ENCODE data around the gene ATG7.

ATG7 gene

DNA sequence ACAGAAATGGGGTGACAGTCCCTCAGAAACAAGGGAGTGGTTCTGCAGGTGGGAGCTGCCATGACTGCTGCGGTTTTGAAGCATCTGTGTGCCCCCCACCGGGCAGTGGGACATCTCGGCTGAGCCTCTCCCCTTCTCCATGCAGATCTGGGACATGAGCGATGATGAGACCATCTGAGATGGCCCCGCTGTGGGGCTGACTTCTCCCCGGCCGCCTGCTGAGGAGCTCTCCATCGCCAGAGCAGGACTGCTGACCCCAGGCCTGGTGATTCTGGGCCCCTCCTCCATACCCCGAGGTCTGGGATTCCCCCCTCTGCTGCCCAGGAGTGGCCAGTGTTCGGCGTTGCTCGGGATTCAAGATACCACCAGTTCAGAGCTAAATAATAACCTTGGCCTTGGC is 282.5 kb downstream of the ATG7 start:
- H3K9me3 ChIP-seq (ENCODE audit: insufficient read depth, low read length) = no peaks in the 10 kb centered on the region
- H3K4me3 ChIP-seq (ENCODE audit: insufficient read depth, low read length, poor library complexity, severe bottlenecking) = no peak overlapping the region
- H3K27ac ChIP-seq (ENCODE audit: low read depth, low read length) = no peak overlapping the region
- peaks cover 5% of the 10 kb centered on the region; the same call in 1 of the 2 replicates for H3K36me3 ChIP-seq (ENCODE audit: low read length)
- H3K79me2 ChIP-seq (ENCODE audit: insufficient read depth, low read length) = no peaks in the 10 kb centered on the region
- H3K4me2 ChIP-seq (ENCODE audit: low read depth, low read length, poor library complexity, severe bottlenecking) = no peak overlapping the region
- peaks cover 5% of the 10 kb centered on the region; the same call in 1 of the 2 replicates for H3F3A ChIP-seq (ENCODE audit: insufficient read depth)
- H4K20me1 ChIP-seq (ENCODE audit: low read depth, low read length) = no peaks in the 10 kb centered on the region
- H3K9me2 ChIP-seq (replicated peaks; ENCODE audit: insufficient read depth, low read length) = no peaks in the 10 kb centered on the region
- TF ChIP-seq, protein P1, sequence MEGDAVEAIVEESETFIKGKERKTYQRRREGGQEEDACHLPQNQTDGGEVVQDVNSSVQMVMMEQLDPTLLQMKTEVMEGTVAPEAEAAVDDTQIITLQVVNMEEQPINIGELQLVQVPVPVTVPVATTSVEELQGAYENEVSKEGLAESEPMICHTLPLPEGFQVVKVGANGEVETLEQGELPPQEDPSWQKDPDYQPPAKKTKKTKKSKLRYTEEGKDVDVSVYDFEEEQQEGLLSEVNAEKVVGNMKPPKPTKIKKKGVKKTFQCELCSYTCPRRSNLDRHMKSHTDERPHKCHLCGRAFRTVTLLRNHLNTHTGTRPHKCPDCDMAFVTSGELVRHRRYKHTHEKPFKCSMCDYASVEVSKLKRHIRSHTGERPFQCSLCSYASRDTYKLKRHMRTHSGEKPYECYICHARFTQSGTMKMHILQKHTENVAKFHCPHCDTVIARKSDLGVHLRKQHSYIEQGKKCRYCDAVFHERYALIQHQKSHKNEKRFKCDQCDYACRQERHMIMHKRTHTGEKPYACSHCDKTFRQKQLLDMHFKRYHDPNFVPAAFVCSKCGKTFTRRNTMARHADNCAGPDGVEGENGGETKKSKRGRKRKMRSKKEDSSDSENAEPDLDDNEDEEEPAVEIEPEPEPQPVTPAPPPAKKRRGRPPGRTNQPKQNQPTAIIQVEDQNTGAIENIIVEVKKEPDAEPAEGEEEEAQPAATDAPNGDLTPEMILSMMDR (IDR thresholded peaks at IDR 0.05; ENCODE audit: insufficient read depth, low read length, poor library complexity, severe bottlenecking) = no peak
- no peak for TF ChIP-seq EZH2phosphoT487 (conservative IDR thresholded peaks at IDR 0.05; ENCODE audit: low read length)
- H3K27me3 ChIP-seq (ENCODE audit: low read length) = no peaks in the 10 kb centered on the region
- H2AFZ ChIP-seq (ENCODE audit: low read depth, low read length, severe bottlenecking) = no peak overlapping the region
- H3K9ac ChIP-seq (ENCODE audit: low read length) = no peak overlapping the region

DNA sequence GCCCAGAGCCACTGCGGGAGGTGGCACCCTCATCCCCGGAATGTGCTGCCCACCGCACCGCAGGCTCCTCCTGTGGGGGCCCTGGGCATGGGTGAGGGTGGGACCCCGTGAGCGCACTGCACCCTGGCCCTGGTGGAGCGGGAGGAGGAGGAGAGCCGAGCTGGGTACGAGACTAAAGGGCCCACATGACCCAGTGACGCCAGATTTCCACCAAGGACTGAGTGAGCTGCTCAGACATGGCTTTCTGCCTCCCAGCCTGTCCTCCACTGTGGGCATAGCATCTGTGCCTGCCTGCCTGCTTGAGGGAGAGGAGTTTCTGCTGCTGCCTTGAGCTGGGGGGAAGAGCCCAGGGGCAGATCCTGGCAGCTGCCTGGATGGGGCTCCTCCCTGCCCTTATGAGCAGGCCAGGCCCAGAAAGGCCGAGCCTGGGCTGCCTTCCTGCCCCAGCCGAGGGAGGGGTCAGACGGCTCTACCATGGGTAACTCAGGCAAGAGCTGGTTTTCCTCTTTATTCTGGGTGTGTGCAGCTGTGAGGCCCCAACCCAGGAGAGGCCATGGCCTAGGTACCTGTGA is 283.1 kb downstream of the ATG7 start:
- peaks cover 5% of the 10 kb centered on the region; the same call in 1 of the 2 replicates for H3K36me3 ChIP-seq (ENCODE audit: low read length)
- H3K9ac ChIP-seq (ENCODE audit: low read length) = no peak overlapping the region
- no peak overlapping the region for H3K4me3 ChIP-seq (ENCODE audit: insufficient read depth, low read length, poor library complexity, severe bottlenecking)
- no peaks in the 10 kb centered on the region for H3K27me3 ChIP-seq (ENCODE audit: low read length)
- H2AFZ ChIP-seq (ENCODE audit: low read depth, low read length, severe bottlenecking) = no peak overlapping the region
- H3K9me2 ChIP-seq (replicated peaks; ENCODE audit: insufficient read depth, low read length) = no peaks in the 10 kb centered on the region
- TF ChIP-seq, protein P1 (IDR thresholded peaks at IDR 0.05; ENCODE audit: insufficient read depth, low read length, poor library complexity, severe bottlenecking) = no peak
- no peak for TF ChIP-seq EZH2phosphoT487 (conservative IDR thresholded peaks at IDR 0.05; ENCODE audit: low read length)
- H3K4me2 ChIP-seq (ENCODE audit: low read depth, low read length, poor library complexity, severe bottlenecking) = no peak overlapping the region
- peaks cover 2% of the 10 kb centered on the region; the same call in 1 of the 2 replicates for H3K79me2 ChIP-seq (ENCODE audit: insufficient read depth, low read length)
- no peaks in the 10 kb centered on the region for H3K9me3 ChIP-seq (ENCODE audit: insufficient read depth, low read length)
- H4K20me1 ChIP-seq (ENCODE audit: low read depth, low read length) = no peaks in the 10 kb centered on the region
- no peak overlapping the region for H3K27ac ChIP-seq (ENCODE audit: low read depth, low read length)
- no peaks in the 10 kb centered on the region; the same call in 1 of the 2 replicates for H3F3A ChIP-seq (ENCODE audit: insufficient read depth)

DNA sequence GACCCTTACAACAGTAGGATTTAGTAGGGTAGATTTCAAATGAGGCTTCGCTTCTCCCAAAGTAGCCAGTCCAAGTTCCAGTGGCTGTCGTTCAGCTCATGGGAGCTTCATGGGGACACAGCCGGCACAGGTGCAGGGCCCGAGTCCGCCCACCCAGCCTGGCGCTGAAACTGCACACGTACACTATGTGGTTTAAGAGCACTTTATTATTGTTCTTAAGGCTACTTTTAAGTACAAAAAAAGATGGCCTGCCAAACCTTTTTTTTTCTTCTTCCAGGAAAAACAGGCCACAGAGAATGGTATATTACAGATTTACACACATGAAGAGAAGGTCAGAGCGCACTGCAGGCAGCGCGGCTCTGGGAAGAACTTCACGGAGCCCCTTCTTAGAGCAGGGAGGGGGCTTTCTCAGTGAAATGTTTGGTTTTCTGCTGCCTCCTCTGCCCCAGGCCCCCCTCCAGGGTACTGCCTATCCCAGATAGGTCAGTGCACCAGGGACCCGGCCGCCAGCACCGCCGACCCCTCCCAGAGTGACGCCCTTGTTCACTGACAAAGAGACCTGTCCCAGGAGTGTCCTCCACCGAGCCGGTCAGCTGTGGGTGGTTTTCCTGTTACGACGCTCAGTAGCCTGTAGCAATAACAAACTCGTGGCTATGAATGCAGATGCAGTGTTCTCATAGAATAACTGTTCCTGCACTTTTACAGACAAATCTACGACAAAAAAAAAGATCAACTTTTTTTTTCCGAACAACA is 283.9 kb downstream of the ATG7 start:
- no peak for TF ChIP-seq EZH2phosphoT487 (conservative IDR thresholded peaks at IDR 0.05; ENCODE audit: low read length)
- TF ChIP-seq, protein P1 (IDR thresholded peaks at IDR 0.05; ENCODE audit: insufficient read depth, low read length, poor library complexity, severe bottlenecking) = no peak
- no peak overlapping the region for H3K27ac ChIP-seq (ENCODE audit: low read depth, low read length)
- no peaks in the 10 kb centered on the region for H3K27me3 ChIP-seq (ENCODE audit: low read length)
- H3K9me3 ChIP-seq (ENCODE audit: insufficient read depth, low read length) = no peaks in the 10 kb centered on the region
- no peaks in the 10 kb centered on the region for H3K9me2 ChIP-seq (replicated peaks; ENCODE audit: insufficient read depth, low read length)
- H2AFZ ChIP-seq (ENCODE audit: low read depth, low read length, severe bottlenecking) = no peak overlapping the region
- H4K20me1 ChIP-seq (ENCODE audit: low read depth, low read length) = no peaks in the 10 kb centered on the region
- no peak overlapping the region for H3K4me3 ChIP-seq (ENCODE audit: insufficient read depth, low read length, poor library complexity, severe bottlenecking)
- peaks cover 5% of the 10 kb centered on the region; the same call in 1 of the 2 replicates for H3K36me3 ChIP-seq (ENCODE audit: low read length)
- no peak overlapping the region for H3K9ac ChIP-seq (ENCODE audit: low read length)
- H3K79me2 ChIP-seq (ENCODE audit: insufficient read depth, low read length) = peaks cover 3% of the 10 kb centered on the region; the same call in 1 of the 2 replicates
- no peak overlapping the region for H3K4me2 ChIP-seq (ENCODE audit: low read depth, low read length, poor library complexity, severe bottlenecking)
- H3F3A ChIP-seq (ENCODE audit: insufficient read depth) = no peaks in the 10 kb centered on the region

All from SU-DHL-6 (cell line).